ENCODE measurements around the gene RNF133. TPM values are rescaled to one million over a fixed set of nuclear protein-coding genes. Genes with fewer than 3 reads are reported as not detected.
"Not testable (repeated sequence)": the region's sequence is repeated elsewhere in the genome, so short reads cannot be mapped to it uniquely, and the experiment has no call there.

Gene RNF133
- total RNA-seq, 4 donors from 2014 or later: 1.1 to 2.4 (median 1.2) TPM; not detected in 1

DNA sequence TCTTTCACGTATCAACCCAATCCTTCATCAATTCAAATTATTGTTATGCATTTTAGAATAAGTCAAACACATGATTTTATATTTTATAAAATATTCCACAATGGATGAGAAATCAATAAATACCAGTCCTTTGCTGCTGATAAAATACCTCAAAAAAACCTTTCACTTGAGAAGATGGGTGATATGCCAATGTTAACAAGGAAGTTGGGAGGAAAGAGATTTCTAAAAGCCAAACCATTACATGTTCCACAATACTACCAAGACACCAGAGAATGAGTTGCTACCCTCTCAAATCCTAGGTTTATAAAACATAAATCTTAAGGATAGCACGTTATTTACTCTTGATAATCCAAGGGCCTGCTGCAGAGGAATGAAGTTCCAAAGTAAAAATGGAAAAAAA, 14.4 kb downstream of the RNF133 start:
- no peaks in the 10 kb centered on the region for H3K27me3 ChIP-seq
- in situ Hi-C loops (cut with MboI; ENCODE audit: low pct_ligation_motif_present in 1 of 4, low pct_unique_long_range_greater_than_20kb in 1 of 4, low sequenced_read_pairs in 3 of 4) (loop anchor here in 1 of 4 donors (25.0 kb wide), 1 partner anchor 97 kb away; no protein-coding TSS in a partner anchor), intact Hi-C loops (cut with DNase I; ENCODE audit: low total_unique reads) (no loop called here)
- no peak overlapping the region for H3K4me3 ChIP-seq
- TF ChIP-seq POLR2A (IDR thresholded peaks at IDR 0.05) (no peak), POLR2AphosphoS5 (IDR thresholded peaks at IDR 0.05) (no peak), EP300 (IDR thresholded peaks at IDR 0.05; ENCODE audit: low read depth) (no peak)
- TF ChIP-seq, protein P1, sequence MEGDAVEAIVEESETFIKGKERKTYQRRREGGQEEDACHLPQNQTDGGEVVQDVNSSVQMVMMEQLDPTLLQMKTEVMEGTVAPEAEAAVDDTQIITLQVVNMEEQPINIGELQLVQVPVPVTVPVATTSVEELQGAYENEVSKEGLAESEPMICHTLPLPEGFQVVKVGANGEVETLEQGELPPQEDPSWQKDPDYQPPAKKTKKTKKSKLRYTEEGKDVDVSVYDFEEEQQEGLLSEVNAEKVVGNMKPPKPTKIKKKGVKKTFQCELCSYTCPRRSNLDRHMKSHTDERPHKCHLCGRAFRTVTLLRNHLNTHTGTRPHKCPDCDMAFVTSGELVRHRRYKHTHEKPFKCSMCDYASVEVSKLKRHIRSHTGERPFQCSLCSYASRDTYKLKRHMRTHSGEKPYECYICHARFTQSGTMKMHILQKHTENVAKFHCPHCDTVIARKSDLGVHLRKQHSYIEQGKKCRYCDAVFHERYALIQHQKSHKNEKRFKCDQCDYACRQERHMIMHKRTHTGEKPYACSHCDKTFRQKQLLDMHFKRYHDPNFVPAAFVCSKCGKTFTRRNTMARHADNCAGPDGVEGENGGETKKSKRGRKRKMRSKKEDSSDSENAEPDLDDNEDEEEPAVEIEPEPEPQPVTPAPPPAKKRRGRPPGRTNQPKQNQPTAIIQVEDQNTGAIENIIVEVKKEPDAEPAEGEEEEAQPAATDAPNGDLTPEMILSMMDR (IDR thresholded peaks at IDR 0.05): no peak
- no peaks in the 10 kb centered on the region for H3K36me3 ChIP-seq
- H3K9me3 ChIP-seq: no peaks in the 10 kb centered on the region
- no peak for DNase-seq
- WGBS, 2 donors (ENCODE audit: low coverage in 1 of 2): 66 to 80% methylated on average over 2 of the region's 2 CpGs
- H3K4me1 ChIP-seq: peaks cover 0 to 2% (median 0%) of the 10 kb centered on the region in 4 donors
- H3K27ac ChIP-seq: no peak overlapping the region

DNA sequence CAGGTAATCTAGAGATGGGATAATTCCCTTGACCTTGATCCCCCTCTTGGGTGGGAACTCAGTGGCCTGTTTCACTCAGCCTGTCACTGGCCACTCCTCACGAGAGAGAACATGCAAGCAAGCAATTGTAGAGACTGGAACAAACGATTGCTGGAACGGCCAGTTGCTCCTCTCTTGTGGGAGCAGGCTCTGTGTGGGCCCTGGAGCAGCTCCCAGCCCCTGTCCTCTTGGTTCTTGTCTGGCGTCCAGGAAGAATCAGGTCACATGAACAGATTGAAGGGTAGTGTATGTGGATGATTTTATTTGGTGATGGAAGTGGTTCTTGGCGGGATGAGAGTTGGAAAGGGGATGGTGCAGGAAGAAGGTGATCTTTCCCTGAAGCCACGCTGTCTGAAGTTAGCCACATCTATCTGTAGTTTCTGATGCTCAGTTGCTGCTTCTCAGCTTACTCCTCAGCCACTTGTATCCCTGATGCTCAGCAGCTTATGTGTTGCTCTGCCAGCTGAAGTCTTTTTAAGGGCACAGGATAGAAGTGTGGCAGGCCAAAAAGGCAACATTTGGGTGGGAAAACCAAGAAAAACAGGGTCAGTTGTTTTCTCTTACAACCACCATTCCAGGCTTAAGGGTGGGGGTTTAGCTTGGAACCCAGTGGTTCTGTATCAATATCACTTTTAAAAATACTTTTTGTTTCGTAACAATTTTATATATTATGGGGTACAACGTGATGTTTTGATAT, 15.9 kb downstream of the RNF133 start:
- Histone ChIP-seq H3K4me1 (peaks cover 0 to 5% (median 0%) of the 10 kb centered on the region in 4 donors), H3K27me3 (no peaks in the 10 kb centered on the region), H3K9me3 (no peaks in the 10 kb centered on the region), H3K4me3 (no peak overlapping the region), H3K27ac (no peak overlapping the region), H3K36me3 (no peaks in the 10 kb centered on the region)
- 77 to 80% methylated on average over 4 to 8 of the region's 8 CpGs for WGBS, 2 donors (ENCODE audit: low coverage in 1 of 2)
- DNase-seq: no peak
- in situ Hi-C loops (cut with MboI; ENCODE audit: low pct_ligation_motif_present in 1 of 4, low pct_unique_long_range_greater_than_20kb in 1 of 4, low sequenced_read_pairs in 3 of 4): loop anchor here in 1 of 4 donors (25.0 kb wide), 1 partner anchor 96 kb away; no protein-coding TSS in a partner anchor
- TF ChIP-seq EP300 (IDR thresholded peaks at IDR 0.05; ENCODE audit: low read depth) (no peak), POLR2AphosphoS5 (IDR thresholded peaks at IDR 0.05) (no peak), POLR2A (IDR thresholded peaks at IDR 0.05) (no peak)
- TF ChIP-seq, protein P1 (IDR thresholded peaks at IDR 0.05): no peak
- intact Hi-C loops (cut with DNase I; ENCODE audit: low total_unique reads): no loop called here

DNA sequence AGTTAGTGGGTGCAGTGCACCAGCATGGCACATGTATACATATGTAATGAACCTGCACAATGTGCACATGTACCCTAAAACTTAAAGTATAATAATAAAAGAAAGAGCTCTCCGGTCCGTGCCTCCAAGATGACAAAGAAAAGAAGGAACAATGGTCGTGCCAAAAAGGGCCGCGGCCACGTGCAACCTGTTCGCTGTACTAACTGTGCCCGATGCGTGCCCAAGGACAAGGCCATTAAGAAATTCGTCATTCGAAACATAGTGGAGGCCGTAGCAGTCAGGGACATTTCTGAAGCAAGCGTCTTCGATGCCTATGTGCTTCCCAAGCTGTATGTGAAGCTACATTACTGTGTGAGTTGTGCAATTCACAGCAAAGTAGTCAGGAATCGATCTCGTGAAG, 17.7 kb downstream of the RNF133 start:
- H3K9me3 ChIP-seq; H3K27me3 ChIP-seq; DNase-seq; H3K36me3 ChIP-seq; H3K4me3 ChIP-seq; intact Hi-C loops (cut with DNase I; ENCODE audit: low total_unique reads); H3K4me1 ChIP-seq; H3K27ac ChIP-seq: not testable (repeated sequence)
- WGBS, 2 donors (ENCODE audit: low coverage in 1 of 2): 93% methylated on average over 16 of the region's 16 CpGs; no CpG with 5 or more reads in 1 of the 2 donors
- in situ Hi-C loops (cut with MboI; ENCODE audit: low pct_ligation_motif_present in 1 of 4, low pct_unique_long_range_greater_than_20kb in 1 of 4, low sequenced_read_pairs in 3 of 4): loop anchor here in 1 of 4 donors (25.0 kb wide), 1 partner anchor 94 kb away; no protein-coding TSS in a partner anchor

DNA sequence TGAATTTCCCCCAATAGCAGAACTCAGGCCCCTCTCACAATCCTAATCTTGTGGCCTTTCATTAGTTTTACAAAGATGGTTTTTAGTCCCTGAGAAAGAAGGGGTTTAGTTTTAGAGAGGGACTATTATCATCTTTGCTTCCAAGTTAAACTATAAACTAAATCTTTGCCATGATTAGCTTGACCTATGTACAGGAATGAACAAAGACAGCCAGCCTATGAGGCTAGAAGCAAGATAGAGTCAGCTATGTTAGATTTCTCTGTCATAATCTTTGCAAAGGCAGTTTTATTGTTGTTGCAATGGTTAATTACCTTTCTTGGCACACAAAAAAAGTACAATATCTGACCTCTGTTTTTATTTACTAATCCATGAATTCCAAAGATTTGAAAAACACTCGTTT, 19.1 kb downstream of the RNF133 start:
- no peak for DNase-seq
- WGBS, 2 donors (ENCODE audit: low coverage in 1 of 2): 36 to 41% methylated on average over 1 of the region's 1 CpG
- Histone ChIP-seq H3K9me3 (no peaks in the 10 kb centered on the region), H3K27ac (peak overlapping the region in 3 of 4 donors; percentile 47 to 62 (median 54)), H3K27me3 (no peaks in the 10 kb centered on the region), H3K4me1 (peaks cover 0 to 5% (median 0%) of the 10 kb centered on the region in 4 donors), H3K36me3 (no peaks in the 10 kb centered on the region), H3K4me3 (no peak overlapping the region)
- intact Hi-C loops (cut with DNase I; ENCODE audit: low total_unique reads): no loop called here
- in situ Hi-C loops (cut with MboI; ENCODE audit: low pct_ligation_motif_present in 1 of 4, low pct_unique_long_range_greater_than_20kb in 1 of 4, low sequenced_read_pairs in 3 of 4): loop anchor here in 1 of 4 donors (25.0 kb wide), 1 partner anchor 93 kb away; no protein-coding TSS in a partner anchor
- TF ChIP-seq EP300 (IDR thresholded peaks at IDR 0.05; ENCODE audit: low read depth) (no peak), POLR2A (IDR thresholded peaks at IDR 0.05) (no peak), POLR2AphosphoS5 (IDR thresholded peaks at IDR 0.05) (no peak)
- TF ChIP-seq, protein P1 (IDR thresholded peaks at IDR 0.05): no peak

Data from transverse colon (tissue), 4 donors.